ENCODE results near the gene GOLGA2.

GRCh38 chr9:128225770-128226411 lies 49.9 kb downstream of the GOLGA2 start:
- TF ChIP-seq CTCF (IDR thresholded peaks at IDR 0.05; ENCODE audit: insufficient read depth, low read length), result no peak
- TF ChIP-seq REST (IDR thresholded peaks at IDR 0.05; ENCODE audit: insufficient replicate concordance, low read depth), result no peak

Data from HL-60 (cell line).